GM10266 (cell line): ENCODE data around the gene AMELY.
"Not testable (repeated sequence)": the region's sequence is repeated elsewhere in the genome, so short reads cannot be mapped to it uniquely, and the experiment has no call there.

Experiments used
- DNase-seq: peaks from one replicate; pipeline ENCODE4 v3.0.0; 2012; ENCODE audit errors: extremely low spot score
- TF ChIP-seq, protein P1 (sequence below): IDR thresholded peaks from 2 replicates; pipeline ENCODE4 v1.5.1; 2012; ENCODE audit warnings: mild to moderate bottlenecking, low read depth; ENCODE audit not compliant: control insufficient read depth, insufficient read depth; ENCODE audit errors: missing control alignments

AMELY gene

DNA sequence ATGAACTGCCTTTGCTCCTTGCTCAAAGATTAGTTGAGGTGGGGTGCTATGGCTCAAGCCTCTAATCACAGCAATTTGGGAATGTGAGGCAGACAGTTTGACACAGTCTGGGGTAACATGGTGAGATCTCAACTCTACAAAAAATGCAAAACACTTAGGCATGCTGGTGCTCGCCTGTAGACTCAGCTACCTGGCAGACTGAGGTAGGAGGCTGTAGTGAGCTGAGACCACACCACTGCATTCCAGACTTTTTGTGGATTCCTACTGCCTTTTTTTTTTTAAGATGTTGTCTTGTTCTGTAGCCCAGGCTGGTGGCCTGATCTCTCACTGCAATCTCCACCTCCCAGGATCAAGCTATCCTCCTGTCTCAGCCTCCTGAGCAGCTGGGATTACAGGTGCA, 4.0 kb downstream of the AMELY start:
- DNase-seq, result no peak
- TF ChIP-seq, protein P1, sequence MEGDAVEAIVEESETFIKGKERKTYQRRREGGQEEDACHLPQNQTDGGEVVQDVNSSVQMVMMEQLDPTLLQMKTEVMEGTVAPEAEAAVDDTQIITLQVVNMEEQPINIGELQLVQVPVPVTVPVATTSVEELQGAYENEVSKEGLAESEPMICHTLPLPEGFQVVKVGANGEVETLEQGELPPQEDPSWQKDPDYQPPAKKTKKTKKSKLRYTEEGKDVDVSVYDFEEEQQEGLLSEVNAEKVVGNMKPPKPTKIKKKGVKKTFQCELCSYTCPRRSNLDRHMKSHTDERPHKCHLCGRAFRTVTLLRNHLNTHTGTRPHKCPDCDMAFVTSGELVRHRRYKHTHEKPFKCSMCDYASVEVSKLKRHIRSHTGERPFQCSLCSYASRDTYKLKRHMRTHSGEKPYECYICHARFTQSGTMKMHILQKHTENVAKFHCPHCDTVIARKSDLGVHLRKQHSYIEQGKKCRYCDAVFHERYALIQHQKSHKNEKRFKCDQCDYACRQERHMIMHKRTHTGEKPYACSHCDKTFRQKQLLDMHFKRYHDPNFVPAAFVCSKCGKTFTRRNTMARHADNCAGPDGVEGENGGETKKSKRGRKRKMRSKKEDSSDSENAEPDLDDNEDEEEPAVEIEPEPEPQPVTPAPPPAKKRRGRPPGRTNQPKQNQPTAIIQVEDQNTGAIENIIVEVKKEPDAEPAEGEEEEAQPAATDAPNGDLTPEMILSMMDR, result no peak

GRCh38 chrY:6902116-6902515, 9.4 kb downstream of the AMELY start:
- not testable (repeated sequence) for DNase-seq

DNA sequence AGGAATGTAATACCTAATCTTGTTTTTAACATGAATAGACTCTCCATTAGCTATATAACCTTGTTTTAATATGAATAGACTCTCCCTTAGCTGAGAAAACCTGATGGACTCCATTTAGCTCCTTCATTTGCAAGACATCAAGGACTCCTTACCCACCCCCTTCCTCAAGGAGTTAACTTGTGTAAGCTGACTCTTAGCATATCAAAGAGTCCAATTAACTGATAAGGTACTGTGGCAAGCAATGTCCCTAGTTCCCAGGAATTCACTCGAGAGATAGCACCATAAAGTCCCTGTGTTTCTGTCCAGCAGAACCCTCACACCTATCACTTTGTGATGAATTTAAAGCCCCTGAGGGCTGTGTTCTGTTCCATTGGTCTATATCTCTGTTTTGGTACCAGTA, 16.3 kb downstream of the AMELY start:
- DNase-seq, result no peak

DNA sequence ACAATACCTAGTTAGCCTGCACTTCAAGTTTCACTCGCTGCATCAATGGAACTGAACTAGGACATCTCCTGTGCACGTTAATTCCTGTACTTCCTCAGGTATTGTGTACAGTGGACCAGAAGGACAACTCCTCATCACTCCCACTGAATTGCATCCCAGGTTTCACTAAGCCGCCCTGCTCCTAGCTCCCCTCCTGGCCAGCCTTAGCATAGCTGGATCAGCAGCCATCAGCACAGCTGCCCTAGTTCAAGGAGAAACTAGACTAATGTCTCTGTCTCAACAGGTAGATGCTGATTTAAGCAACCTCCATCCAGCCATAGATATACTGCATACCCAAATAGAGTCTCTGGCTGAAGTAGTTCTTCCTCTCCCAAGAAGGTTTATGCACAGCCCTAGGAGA, 17.1 kb downstream of the AMELY start:
- TF ChIP-seq, protein P1, result no peak
- no peak for DNase-seq

More for the DNA sequence above, 16.3 kb downstream of the AMELY start:
- TF ChIP-seq, protein P1, result no peak

GRCh38 chrY:6849384-6849783, 62.2 kb downstream of the AMELY start:
- no peak for DNase-seq
- TF ChIP-seq, protein P1, result no peak

GRCh38 chrY:6842650-6843049, 68.9 kb downstream of the AMELY start:
- not testable (repeated sequence) for DNase-seq
